ENCODE results near the gene MLKL. TPM values are rescaled to one million over a fixed set of nuclear protein-coding genes. Genes with fewer than 3 reads are reported as not detected.

Gene MLKL
- total RNA-seq, 2 donors from 2014 or later = 7.0 to 8.6 TPM

- H3K27ac ChIP-seq = no peak overlapping the region
- 86% methylated on average over 7 of the region's 7 CpGs for WGBS
- no peak for DNase-seq (ENCODE audit: low spot score)
- H3K27me3 ChIP-seq (replicated peaks; ENCODE audit: insufficient read depth) = no peaks in the 10 kb centered on the region
- H3K4me3 ChIP-seq = no peak overlapping the region
- H3K36me3 ChIP-seq = no peaks in the 10 kb centered on the region
- no peaks in the 10 kb centered on the region for H3K9me3 ChIP-seq
- TF ChIP-seq POLR2AphosphoS5 (IDR thresholded peaks at IDR 0.05) (no peak), POLR2A (IDR thresholded peaks at IDR 0.05) (no peak), CTCF (IDR thresholded peaks at IDR 0.05) (no peak)
- intact Hi-C loops (cut with DNase I) = no loop called here
- peaks cover 3% of the 10 kb centered on the region for H3K4me1 ChIP-seq (replicated peaks)
Observed at GRCh38 chr16:74745926-74746325, 45.3 kb upstream of the MLKL start.

- intact Hi-C loops (cut with DNase I) = no loop called here
- TF ChIP-seq POLR2AphosphoS5 (IDR thresholded peaks at IDR 0.05) (no peak), POLR2A (IDR thresholded peaks at IDR 0.05) (no peak), CTCF (IDR thresholded peaks at IDR 0.05) (no peak)
- WGBS = 85% methylated on average over 10 of the region's 10 CpGs
- Histone ChIP-seq H3K36me3 (no peaks in the 10 kb centered on the region), H3K9me3 (no peaks in the 10 kb centered on the region), H3K27me3 (replicated peaks; ENCODE audit: insufficient read depth) (no peaks in the 10 kb centered on the region), H3K4me1 (replicated peaks) (peaks cover 3% of the 10 kb centered on the region), H3K4me3 (no peak overlapping the region), H3K27ac (no peak overlapping the region)
- no peak for DNase-seq (ENCODE audit: low spot score)
Observed at GRCh38 chr16:74745109-74745615, 44.5 kb upstream of the MLKL start.

DNA sequence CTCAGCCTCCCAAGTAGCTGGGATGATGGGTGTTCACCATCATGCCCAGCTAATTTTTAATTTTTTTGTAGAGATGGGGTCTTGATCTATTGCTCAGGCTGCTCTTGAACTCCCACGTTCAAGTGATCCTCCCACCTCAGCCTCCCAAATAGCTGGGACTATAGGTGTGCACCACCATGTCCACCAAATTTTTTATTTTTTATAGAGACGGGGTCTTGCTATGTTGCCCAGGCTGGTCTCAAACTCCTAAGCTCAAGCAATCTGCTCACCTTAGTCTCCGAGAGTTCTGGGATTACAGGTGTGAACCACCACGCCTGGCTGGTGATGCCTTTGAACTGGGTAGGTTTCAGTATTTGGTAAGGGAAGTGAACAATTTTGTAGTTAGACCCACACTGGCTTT lies 43.9 kb upstream of the MLKL start:
- intact Hi-C loops (cut with DNase I) = no loop called here
- Histone ChIP-seq H3K4me1 (replicated peaks) (peaks cover 3% of the 10 kb centered on the region), H3K27me3 (replicated peaks; ENCODE audit: insufficient read depth) (no peaks in the 10 kb centered on the region), H3K36me3 (no peaks in the 10 kb centered on the region), H3K9me3 (no peaks in the 10 kb centered on the region), H3K4me3 (no peak overlapping the region), H3K27ac (no peak overlapping the region)
- no peak for DNase-seq (ENCODE audit: low spot score)
- TF ChIP-seq POLR2AphosphoS5 (IDR thresholded peaks at IDR 0.05) (no peak), CTCF (IDR thresholded peaks at IDR 0.05) (no peak), POLR2A (IDR thresholded peaks at IDR 0.05) (no peak)
- 95% methylated on average over 4 of the region's 4 CpGs for WGBS

- intact Hi-C loops (cut with DNase I) = no loop called here
- H3K36me3 ChIP-seq = no peaks in the 10 kb centered on the region
- peak overlapping the region; percentile 80 to 82 for H3K27ac ChIP-seq
- DNase-seq (ENCODE audit: low spot score) = peak; percentile 88
- 27% methylated on average over 15 of the region's 15 CpGs for WGBS
- peaks cover 3% of the 10 kb centered on the region for H3K4me1 ChIP-seq (replicated peaks)
- H3K27me3 ChIP-seq (replicated peaks; ENCODE audit: insufficient read depth) = no peaks in the 10 kb centered on the region
- TF ChIP-seq POLR2A (IDR thresholded peaks at IDR 0.05) = peak; percentile 64
- no peak for TF ChIP-seq CTCF (IDR thresholded peaks at IDR 0.05)
- TF ChIP-seq POLR2AphosphoS5 (IDR thresholded peaks at IDR 0.05) = peak; percentile 81
- H3K4me3 ChIP-seq = no peak overlapping the region
- no peaks in the 10 kb centered on the region for H3K9me3 ChIP-seq
Observed at GRCh38 chr16:74743668-74744299, 43.1 kb upstream of the MLKL start.

- 40% methylated on average over 8 of the region's 8 CpGs for WGBS
- intact Hi-C loops (cut with DNase I) = no loop called here
- DNase-seq (ENCODE audit: low spot score) = no peak
- Histone ChIP-seq H3K36me3 (no peaks in the 10 kb centered on the region), H3K4me1 (replicated peaks) (peaks cover 3% of the 10 kb centered on the region), H3K27me3 (replicated peaks; ENCODE audit: insufficient read depth) (no peaks in the 10 kb centered on the region), H3K9me3 (no peaks in the 10 kb centered on the region), H3K4me3 (no peak overlapping the region), H3K27ac (peak overlapping the region; percentile 80 to 82)
- TF ChIP-seq POLR2A (IDR thresholded peaks at IDR 0.05) = no peak
- no peak for TF ChIP-seq CTCF (IDR thresholded peaks at IDR 0.05)
Observed at GRCh38 chr16:74743045-74743667, 42.5 kb upstream of the MLKL start.

Data from prostate gland (tissue), 2 donors.